Measurements from ENCODE around the gene SERINC2.
"Not testable (repeated sequence)": the region's sequence is repeated elsewhere in the genome, so short reads cannot be mapped to it uniquely, and the experiment has no call there.

The SERINC2 gene

GRCh38 chr1:31415658-31416057, 2.6 kb downstream of the SERINC2 start:
- DNase-seq = no peak

- DNase-seq = no peak
Observed at GRCh38 chr1:31416101-31416736, 3.2 kb downstream of the SERINC2 start.

- no peak for DNase-seq
Observed at GRCh38 chr1:31417148-31417547, 4.1 kb downstream of the SERINC2 start.

GRCh38 chr1:31418626-31419323, 5.8 kb downstream of the SERINC2 start:
- peak; percentile 38 for DNase-seq

- DNase-seq = no peak
Observed at GRCh38 chr1:31420716-31421115, 7.7 kb downstream of the SERINC2 start.

- peak; percentile 22 for DNase-seq
Observed at GRCh38 chr1:31421371-31422040, 8.5 kb downstream of the SERINC2 start.

- peak; percentile 66 for DNase-seq
Observed at GRCh38 chr1:31422505-31423319, 9.7 kb downstream of the SERINC2 start.

- DNase-seq = no peak
Observed at GRCh38 chr1:31423418-31423947, 10.5 kb downstream of the SERINC2 start.

- no peak for DNase-seq
Observed at GRCh38 chr1:31424568-31424967, 11.6 kb downstream of the SERINC2 start.

GRCh38 chr1:31425301-31426081, 12.5 kb downstream of the SERINC2 start:
- DNase-seq = no peak

- DNase-seq = no peak
Observed at GRCh38 chr1:31426249-31426922, 13.4 kb downstream of the SERINC2 start.

- no peak for DNase-seq
Observed at GRCh38 chr1:31427322-31427721, 14.3 kb downstream of the SERINC2 start.

- DNase-seq = no peak
Observed at GRCh38 chr1:31428436-31429221, 15.6 kb downstream of the SERINC2 start.

GRCh38 chr1:31429583-31429982, 16.6 kb downstream of the SERINC2 start:
- DNase-seq = no peak

GRCh38 chr1:31431351-31432257, 18.6 kb downstream of the SERINC2 start:
- not testable (repeated sequence) for DNase-seq

GRCh38 chr1:31432592-31433395, 19.8 kb downstream of the SERINC2 start:
- DNase-seq = no peak

- DNase-seq = no peak
Observed at GRCh38 chr1:31433396-31433930, 20.4 kb downstream of the SERINC2 start.

Measured in fibroblast of skin of back (primary cell).